G401.6 (cell line): ENCODE data around the gene CHTOP.

Source experiments
- FAIRE-seq: peaks from 2 replicates; lab custom pipeline; 2012; peaks lifted over from hg19 to GRCh38; lab: Jason Lieb, UNC

The CHTOP gene

GRCh38 chr1:153612755-153613331 is 21.0 kb upstream of the CHTOP start, which contains the start of gene S100A16:
Gene S100A16, minus strand, starts transcription at chr1:153613137. Its CDS starts 4,986 bp downstream, at chr1:153608151.
- no peak for FAIRE-seq

- FAIRE-seq = no peak
Measured at GRCh38 chr1:153613406-153613805, 20.5 kb upstream of the CHTOP start.

- FAIRE-seq = no peak
Measured at GRCh38 chr1:153614189-153614900, 19.5 kb upstream of the CHTOP start.

- no peak for FAIRE-seq
Measured at GRCh38 chr1:153614906-153615305, 19.0 kb upstream of the CHTOP start.

- no peak for FAIRE-seq
Measured at GRCh38 chr1:153615406-153615805, 18.5 kb upstream of the CHTOP start.

GRCh38 chr1:153616144-153616916 is 17.5 kb upstream of the CHTOP start, which contains the start of gene S100A14:
Gene S100A14, minus strand, starts transcription at chr1:153616325. Its CDS starts 467 bp downstream, at chr1:153615858.
- no peak for FAIRE-seq

GRCh38 chr1:153616917-153617311 is 17.0 kb upstream of the CHTOP start:
- FAIRE-seq = no peak

- FAIRE-seq = no peak
Measured at GRCh38 chr1:153617663-153618062, 16.2 kb upstream of the CHTOP start.

GRCh38 chr1:153619171-153619570 is 14.7 kb upstream of the CHTOP start:
- FAIRE-seq = no peak

- FAIRE-seq = no peak
Measured at GRCh38 chr1:153623101-153623500, 10.8 kb upstream of the CHTOP start.

GRCh38 chr1:153624965-153625611 is 8.8 kb upstream of the CHTOP start:
- FAIRE-seq = no peak

GRCh38 chr1:153626477-153626903 is 7.4 kb upstream of the CHTOP start:
- FAIRE-seq = no peak

GRCh38 chr1:153626904-153627714 is 6.8 kb upstream of the CHTOP start, which contains the start of gene S100A13:
Gene S100A13, minus strand, starts transcription at chr1:153627505. Its CDS starts 1,033 bp downstream, at chr1:153626472.
- FAIRE-seq = peak; percentile 95

GRCh38 chr1:153627715-153628626 is 5.9 kb upstream of the CHTOP start, which contains the start of gene S100A1:
Gene S100A1, plus strand, starts transcription at chr1:153628434. Its CDS starts 2,088 bp downstream, at chr1:153630522.
- FAIRE-seq = no peak

- no peak for FAIRE-seq
Measured at GRCh38 chr1:153628638-153629342, 5.1 kb upstream of the CHTOP start.

GRCh38 chr1:153629343-153629665 is 4.6 kb upstream of the CHTOP start:
- FAIRE-seq = no peak

GRCh38 chr1:153629971-153630370 is 3.9 kb upstream of the CHTOP start:
- FAIRE-seq = no peak

- no peak for FAIRE-seq
Measured at GRCh38 chr1:153630384-153630783, 3.5 kb upstream of the CHTOP start.
